HG03025 (cell line): ENCODE data around the gene IQGAP2.

Experiments
- ATAC-seq: cut with Tn5 transposase; IDR thresholded peaks from one replicate; pipeline ENCODE4 v1.9.1; 2021; ENCODE audit warnings: mild to moderate bottlenecking, moderate library complexity; ENCODE audit not compliant: unreplicated experiment, low FRiP score

IQGAP2 gene

GRCh38 chr5:76757049-76757448 is 354.0 kb downstream of the IQGAP2 start:
- ATAC-seq: no peak
